PC-9 (cell line): ENCODE measurements around the gene LPIN2. TPM values are rescaled to one million over a fixed set of nuclear protein-coding genes. Genes with fewer than 3 reads are reported as not detected.

Source experiments
- BruUV-seq: library from RNA; stranded (reverse); fragments of 400-500 nt; replicated peaks from 2 replicates; lab custom pipeline; 2021; lab: Mats Ljungman, UMichigan
- CTCF ChIA-PET: fragments of 300-600 bp; sonication (Branson Sonifier 250); formaldehyde crosslinking; loops from one replicate; lab custom pipeline; 2022; ENCODE audit warnings: antibody characterized with exemption; lab: Charles Lee
- POLR2A ChIA-PET: fragments of 300-600 bp; sonication (Branson Sonifier 250); formaldehyde crosslinking; loops from one replicate; lab custom pipeline; 2022; ENCODE audit warnings: antibody characterized with exemption; ENCODE audit not compliant: unreplicated experiment; lab: Charles Lee
- DNase-seq, 2 experiments: peaks; one replicate each; pipeline versions ENCODE4 v3.0.0 to v3.0.0-alpha.2; 2015 to 2022; ENCODE audit warnings: mixed read lengths in 1 of 2
- H2AFZ ChIP-seq: fragments of 200-600 bp; sonication (generic); 2 replicates; pipeline ENCODE4 v1.8.1; 2017; ENCODE audit warnings: antibody characterized with exemption
- H3F3A ChIP-seq: fragments of 200-600 bp; sonication (generic); 2 replicates; pipeline ENCODE4 v1.8.1; 2017; ENCODE audit warnings: antibody characterized with exemption, mild to moderate bottlenecking, low read depth; ENCODE audit not compliant: insufficient read depth
- H3K27ac ChIP-seq: fragments of 200-600 bp; sonication (generic); 2 replicates; pipeline ENCODE4 v1.6.1; 2016; ENCODE audit warnings: mixed run types
- H3K27me3 ChIP-seq: fragments of 200-600 bp; sonication (generic); 2 replicates; pipeline ENCODE4 v1.6.1; 2016; ENCODE audit warnings: low read depth, mixed run types; ENCODE audit not compliant: insufficient read depth
- H3K36me3 ChIP-seq: fragments of 200-600 bp; sonication (generic); 2 replicates; pipeline ENCODE4 v1.6.1; 2016; ENCODE audit warnings: low read depth, mixed run types
- H3K4me1 ChIP-seq: fragments of 200-600 bp; sonication (generic); replicated peaks from 2 replicates; pipeline ENCODE4 v1.6.1; 2016; ENCODE audit warnings: mixed run types; ENCODE audit not compliant: insufficient read depth
- H3K4me2 ChIP-seq: fragments of 200-600 bp; sonication (generic); 2 replicates; pipeline ENCODE4 v1.6.1; 2017; ENCODE audit warnings: mixed run types
- H3K4me3 ChIP-seq: fragments of 200-600 bp; sonication (generic); 2 replicates; pipeline ENCODE4 v1.6.1; 2016; ENCODE audit warnings: mixed run types
- H3K79me2 ChIP-seq: fragments of 200-600 bp; sonication (generic); 2 replicates; pipeline ENCODE4 v1.6.1; 2017; ENCODE audit warnings: low read depth, mixed run types
- H3K9me2 ChIP-seq: fragments of 200-600 bp; sonication (generic); 2 replicates; pipeline ENCODE4 v1.8.1; 2017; ENCODE audit warnings: mild to moderate bottlenecking; ENCODE audit not compliant: insufficient read depth
- H3K9me3 ChIP-seq: fragments of 200-600 bp; sonication (generic); 2 replicates; pipeline ENCODE4 v1.8.1; 2016; ENCODE audit warnings: low read depth; ENCODE audit not compliant: insufficient read depth
- H4K20me1 ChIP-seq: fragments of 200-600 bp; sonication (generic); 2 replicates; pipeline ENCODE4 v1.8.1; 2017; ENCODE audit not compliant: insufficient read depth
- CTCF ChIP-seq: fragments of 200-600 bp; sonication (generic); conservative IDR thresholded peaks from 2 replicates; pipeline ENCODE4 v1.6.1; 2017; ENCODE audit warnings: mixed run types, antibody characterized with exemption, mild to moderate bottlenecking, moderate library complexity
- EZH2 ChIP-seq: fragments of 200-600 bp; sonication (generic); IDR thresholded peaks from 2 replicates; pipeline ENCODE4 v1.8.0; 2017; ENCODE audit warnings: antibody characterized with exemption, low read depth
- intact Hi-C: fragments of 100-400 bp; cut with micrococcal nuclease; formaldehyde crosslinking; loops from one replicate; pipeline ENCODE4 v1.10.0; 2022; ENCODE audit not compliant: unreplicated experiment
- total RNA-seq: library from RNA; stranded (reverse); gene quantifications from 2 replicates; pipeline ENCODE4 v1.2.3, GENCODE V29; 2021

Gene LPIN2
- total RNA-seq, 1 experiment from 2014 or later, result 15.0 TPM

- Histone ChIP-seq H3K4me1 (peaks cover 65% of the 10 kb centered on the region), H3K9me2 (no peaks in the 10 kb centered on the region), H3K4me2 (no peak overlapping the region), H4K20me1 (no peaks in the 10 kb centered on the region), H3K9me3 (no peaks in the 10 kb centered on the region), H3K79me2 (peaks cover 48% of the 10 kb centered on the region), H3K4me3 (no peak overlapping the region), H2AFZ (no peak overlapping the region), H3K36me3 (no peaks in the 10 kb centered on the region), H3K27me3 (no peaks in the 10 kb centered on the region), H3F3A (peaks cover 27% of the 10 kb centered on the region), H3K27ac (no peak overlapping the region)
- ChIA-PET POLR2A (no interaction called here), CTCF (no interaction called here)
- no TSS peak for BruUV-seq
- intact Hi-C loops, result no loop called here
- no peak for DNase-seq
- TF ChIP-seq CTCF (no peak), EZH2 (no peak)
These were observed 28.9 kb downstream of the LPIN2 start for GRCh38 chr18:2984091-2984490.

- Histone ChIP-seq H3K36me3 (no peaks in the 10 kb centered on the region), H3F3A (peaks cover 22% of the 10 kb centered on the region), H4K20me1 (no peaks in the 10 kb centered on the region), H3K4me2 (no peak overlapping the region), H3K27ac (no peak overlapping the region), H3K79me2 (peaks cover 50% of the 10 kb centered on the region), H3K4me3 (no peak overlapping the region), H3K4me1 (peaks cover 59% of the 10 kb centered on the region), H3K27me3 (no peaks in the 10 kb centered on the region), H3K9me3 (no peaks in the 10 kb centered on the region), H3K9me2 (no peaks in the 10 kb centered on the region), H2AFZ (no peak overlapping the region)
- intact Hi-C loops, result no loop called here
- POLR2A ChIA-PET, result no interaction called here
- no peak for DNase-seq
- no TSS peak for BruUV-seq
- CTCF ChIA-PET, result no interaction called here
- TF ChIP-seq CTCF, result no peak
These were observed 29.6 kb downstream of the LPIN2 start for GRCh38 chr18:2983296-2983695.

- H3K79me2 ChIP-seq, result peaks cover 50% of the 10 kb centered on the region
- CTCF ChIA-PET, result interaction anchor here (0.6 kb wide), 1 partner anchor 31 kb away, joined by 9 read pairs; no protein-coding TSS in a partner anchor
These were observed 30.3 kb downstream of the LPIN2 start for GRCh38 chr18:2982452-2983269.

More at GRCh38 chr18:2982452-2983269, 30.3 kb downstream of the LPIN2 start:
- no peaks in the 10 kb centered on the region for H3K36me3 ChIP-seq
- H3K4me2 ChIP-seq, result 0 out of 2 replicates have a peak overlapping the region, but pooled peaks have one; percentile 61
- peak overlapping the region; percentile 70 for H3K27ac ChIP-seq
- no peaks in the 10 kb centered on the region for H3K9me3 ChIP-seq
- H3K4me3 ChIP-seq, result no peak overlapping the region
- no peak for TF ChIP-seq EZH2
- TF ChIP-seq CTCF, result no peak
- no peaks in the 10 kb centered on the region for H4K20me1 ChIP-seq
- no peak overlapping the region for H2AFZ ChIP-seq
- peaks cover 56% of the 10 kb centered on the region for H3K4me1 ChIP-seq
- POLR2A ChIA-PET, result no interaction called here
- H3F3A ChIP-seq, result peaks cover 20% of the 10 kb centered on the region
- H3K9me2 ChIP-seq, result no peaks in the 10 kb centered on the region
- intact Hi-C loops, result no loop called here
- no peaks in the 10 kb centered on the region for H3K27me3 ChIP-seq
- DNase-seq, result no peak
- BruUV-seq, result no TSS peak
